Mucosa of descending colon (tissue), 3 donors: Measurements from ENCODE around the gene PHTF1. TPM values are rescaled to one million over a fixed set of nuclear protein-coding genes. Genes with fewer than 3 reads are reported as not detected.
"Not testable (repeated sequence)": the region's sequence is repeated elsewhere in the genome, so short reads cannot be mapped to it uniquely, and the experiment has no call there.

Source experiments
- ATAC-seq: fragments of 200-7000 bp; cut with Tn5 transposase; one replicate; pipeline ENCODE4 v1.9.1; 2020; ENCODE audit warnings: mild to moderate bottlenecking, moderate library complexity
- DNase-seq, 3 donors: peaks; one replicate each; pipeline ENCODE4 v3.0.0-alpha.2; 2020
- H3K36me3 ChIP-seq: fragments of 200-600 bp; one replicate; pipeline ENCODE4 v1.8.0; 2021; ENCODE audit warnings: low read depth, mild to moderate bottlenecking
- H3K4me1 ChIP-seq: fragments of 200-600 bp; one replicate; pipeline ENCODE4 v1.8.0; 2021; ENCODE audit warnings: low read depth, mild to moderate bottlenecking
- H3K4me3 ChIP-seq: fragments of 200-600 bp; one replicate; pipeline ENCODE4 v1.8.0; 2021; ENCODE audit warnings: mild to moderate bottlenecking
- H3K9me3 ChIP-seq: fragments of 200-600 bp; one replicate; pipeline ENCODE4 v1.8.0; 2021; ENCODE audit warnings: mild to moderate bottlenecking
- CTCF ChIP-seq: fragments of 200-600 bp; IDR thresholded peaks from one replicate; pipeline ENCODE4 v1.8.0; 2022; ENCODE audit warnings: antibody characterized with exemption, mild to moderate bottlenecking
- intact Hi-C, 2 donors: fragments of 100-400 bp; cut with DNase I in 1 of 2; cut with micrococcal nuclease in 1 of 2; formaldehyde crosslinking; loops; one replicate each; pipeline versions ENCODE4 v1.11.0 to v1.11.1; 2022; cut with DNase I, micrococcal nuclease
- total RNA-seq, 3 donors: library from RNA; stranded (reverse); fragmentation: NEBNext Ultra II Directional in 2 of 3; extraction: Animal tissue kit (Norgen Biotek cat#: 25700) in 2 of 3; gene quantifications; one replicate each; pipeline versions ENCODE4 v1.2.1 to v1.2.4, GENCODE V29; 2021 to 2023
- donor health status: DM: no; HTN: no; CAD: no; lungs with moderate emphysema.
- donor health status: DM: no; HTN: no; CAD: no.
- donor health status: DM: no; HTN: yes; CAD: no.

PHTF1 gene
- total RNA-seq, 3 donors from 2014 or later: 8.7 to 14.6 (median 10.8) TPM

- DNase-seq: no peak
- Histone ChIP-seq H3K4me1 (peaks cover 9% of the 10 kb centered on the region), H3K4me3 (no peak overlapping the region), H3K9me3 (no peaks in the 10 kb centered on the region), H3K36me3 (no peaks in the 10 kb centered on the region)
- no peak for TF ChIP-seq CTCF
- intact Hi-C loops: no loop called here
- peak; percentile 98 for ATAC-seq
Observed at GRCh38 chr1:113742515-113742914, 16.8 kb downstream of the PHTF1 start.

GRCh38 chr1:113734357-113735055, 24.8 kb downstream of the PHTF1 start:
- no peaks in the 10 kb centered on the region for H3K4me1 ChIP-seq
- DNase-seq: no peak
- no peaks in the 10 kb centered on the region for H3K9me3 ChIP-seq
- intact Hi-C loops: no loop called here
- no peak overlapping the region for H3K4me3 ChIP-seq
- no peak for ATAC-seq
- TF ChIP-seq CTCF: no peak
- H3K36me3 ChIP-seq: no peaks in the 10 kb centered on the region

GRCh38 chr1:113732802-113733201, 26.5 kb downstream of the PHTF1 start:
- TF ChIP-seq CTCF: no peak
- intact Hi-C loops: no loop called here
- H3K4me3 ChIP-seq: no peak overlapping the region
- ATAC-seq: no peak
- H3K4me1 ChIP-seq: no peaks in the 10 kb centered on the region
- no peaks in the 10 kb centered on the region for H3K36me3 ChIP-seq
- DNase-seq: no peak
- H3K9me3 ChIP-seq: no peaks in the 10 kb centered on the region

- TF ChIP-seq CTCF: no peak
- Histone ChIP-seq H3K4me3 (no peak overlapping the region), H3K36me3 (no peaks in the 10 kb centered on the region), H3K9me3 (peaks cover 4% of the 10 kb centered on the region), H3K4me1 (no peaks in the 10 kb centered on the region)
- no peak for ATAC-seq
- DNase-seq: no peak
- intact Hi-C loops: no loop called here
Observed at GRCh38 chr1:113721010-113721409, 38.3 kb downstream of the PHTF1 start.

- DNase-seq, H3K36me3 ChIP-seq, H3K4me3 ChIP-seq, ATAC-seq, H3K4me1 ChIP-seq, H3K9me3 ChIP-seq, intact Hi-C loops: not testable (repeated sequence)
Observed at GRCh38 chr1:113718621-113719020, 40.7 kb downstream of the PHTF1 start.

- H3K4me3 ChIP-seq, DNase-seq, ATAC-seq, H3K4me1 ChIP-seq, H3K9me3 ChIP-seq, H3K36me3 ChIP-seq, intact Hi-C loops: not testable (repeated sequence)
Observed at GRCh38 chr1:113717506-113717905, 41.8 kb downstream of the PHTF1 start.
